Stimulated activated CD4-positive, alpha-beta T cell treated with anti-CD3 and anti-CD28 coated beads, TNF-alpha, amount 100 ng/mL, for 48 hours (primary cell): Measurements from ENCODE around the gene PIK3R5.

ENCODE experiments used
- DNase-seq, 3 donors: peaks; one replicate each; pipeline ENCODE4 v3.0.0-alpha.2; 2020; ENCODE audit warnings: low read depth in 3 of 3

The PIK3R5 gene

GRCh38 chr17:8896641-8897635, 68.6 kb downstream of the PIK3R5 start:
- no peak for DNase-seq

- DNase-seq = no peak
These were observed 69.4 kb downstream of the PIK3R5 start for GRCh38 chr17:8896087-8896486.

GRCh38 chr17:8894673-8895578, 70.6 kb downstream of the PIK3R5 start:
- DNase-seq = peak in 1 of 3 donors; percentile 26

GRCh38 chr17:8894202-8894671, 71.3 kb downstream of the PIK3R5 start:
- DNase-seq = no peak

GRCh38 chr17:8893621-8894201, 71.8 kb downstream of the PIK3R5 start:
- no peak for DNase-seq

DNA sequence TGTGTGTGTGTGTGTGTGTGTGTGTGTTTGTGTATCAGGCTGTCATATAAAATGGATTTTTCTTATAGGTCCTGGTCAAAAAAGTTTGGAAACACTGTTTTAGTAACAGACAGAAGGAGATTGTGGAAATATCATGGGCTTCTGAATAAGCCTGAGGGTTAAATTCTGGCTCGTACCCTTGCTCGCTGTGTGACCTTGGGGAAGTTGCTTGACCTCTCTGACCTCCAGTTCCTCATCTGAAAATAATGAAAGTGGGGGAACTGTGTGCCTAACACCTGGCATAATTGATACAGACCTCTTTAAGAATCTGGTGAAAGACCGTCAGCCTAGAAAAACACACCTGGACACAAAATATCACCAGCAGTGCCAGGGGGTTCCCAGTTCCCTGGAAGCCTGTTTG, 72.4 kb downstream of the PIK3R5 start:
- DNase-seq = no peak

DNA sequence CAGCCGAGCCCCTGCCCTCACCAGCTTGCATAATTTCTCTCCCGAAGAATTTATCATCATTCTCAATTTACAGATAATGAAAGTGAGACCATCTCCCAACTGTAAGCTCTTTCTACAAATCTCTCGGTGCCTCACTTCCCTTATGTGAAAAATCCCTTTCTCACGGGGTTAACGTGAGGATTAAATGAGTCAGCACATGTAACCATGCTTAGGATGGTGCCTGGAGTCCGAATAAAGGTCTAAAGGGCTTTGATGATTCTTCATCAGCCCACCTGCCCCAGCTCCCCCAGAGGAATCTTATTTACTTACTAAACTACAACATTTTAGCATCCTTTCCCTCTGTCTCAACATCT, 73.2 kb downstream of the PIK3R5 start:
- DNase-seq = no peak

GRCh38 chr17:8890671-8891070, 74.8 kb downstream of the PIK3R5 start:
- no peak for DNase-seq

- DNase-seq = no peak
These were observed 75.9 kb downstream of the PIK3R5 start for GRCh38 chr17:8889458-8890210.

GRCh38 chr17:8888704-8889302, 76.7 kb downstream of the PIK3R5 start:
- DNase-seq = no peak

DNA sequence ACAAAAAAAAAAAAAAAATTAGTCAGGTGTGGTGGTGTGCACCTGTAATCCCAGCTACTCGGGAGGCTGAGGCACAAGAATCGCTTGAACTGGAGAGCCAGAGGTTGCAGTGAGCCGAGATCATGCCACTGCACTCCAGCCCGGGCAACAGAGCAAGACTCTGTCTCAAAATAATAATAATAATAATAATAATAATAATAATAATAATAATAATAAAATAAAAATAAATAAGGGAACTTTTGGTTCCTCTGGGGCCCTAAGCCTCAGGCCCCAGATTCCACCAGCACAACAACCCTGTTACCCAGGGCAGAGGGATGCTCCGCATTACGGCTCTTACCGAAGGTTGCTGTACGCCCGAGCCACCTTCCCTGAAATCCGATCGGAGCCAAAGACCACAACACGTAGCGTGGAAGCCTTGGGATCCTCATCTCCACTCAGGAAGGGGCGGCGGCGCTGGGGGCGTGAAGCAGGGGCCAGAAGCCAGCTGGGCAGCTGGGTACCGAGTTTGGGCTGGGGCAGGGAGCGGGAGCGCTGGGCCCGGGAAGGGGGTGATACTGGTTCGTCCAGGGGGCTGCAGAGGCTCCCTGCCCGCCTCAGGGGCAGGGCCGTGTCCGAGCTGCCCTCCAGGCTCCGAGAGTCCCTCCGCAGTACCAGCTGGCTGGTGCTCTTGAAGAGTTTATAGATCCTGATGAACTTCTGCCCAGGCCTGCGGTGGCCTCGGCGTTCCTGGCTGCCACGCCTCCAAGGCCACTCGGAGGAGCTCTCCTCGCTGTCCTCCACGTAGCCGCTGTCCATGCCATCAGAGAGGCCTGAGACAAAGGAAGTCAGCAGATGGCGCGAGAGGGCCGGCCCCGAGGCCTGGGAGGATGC, 77.4 kb downstream of the PIK3R5 start:
- DNase-seq = no peak

- DNase-seq = no peak
These were observed 78.2 kb downstream of the PIK3R5 start for GRCh38 chr17:8887301-8887700.

GRCh38 chr17:8885967-8886684, 79.4 kb downstream of the PIK3R5 start:
- DNase-seq = no peak

DNA sequence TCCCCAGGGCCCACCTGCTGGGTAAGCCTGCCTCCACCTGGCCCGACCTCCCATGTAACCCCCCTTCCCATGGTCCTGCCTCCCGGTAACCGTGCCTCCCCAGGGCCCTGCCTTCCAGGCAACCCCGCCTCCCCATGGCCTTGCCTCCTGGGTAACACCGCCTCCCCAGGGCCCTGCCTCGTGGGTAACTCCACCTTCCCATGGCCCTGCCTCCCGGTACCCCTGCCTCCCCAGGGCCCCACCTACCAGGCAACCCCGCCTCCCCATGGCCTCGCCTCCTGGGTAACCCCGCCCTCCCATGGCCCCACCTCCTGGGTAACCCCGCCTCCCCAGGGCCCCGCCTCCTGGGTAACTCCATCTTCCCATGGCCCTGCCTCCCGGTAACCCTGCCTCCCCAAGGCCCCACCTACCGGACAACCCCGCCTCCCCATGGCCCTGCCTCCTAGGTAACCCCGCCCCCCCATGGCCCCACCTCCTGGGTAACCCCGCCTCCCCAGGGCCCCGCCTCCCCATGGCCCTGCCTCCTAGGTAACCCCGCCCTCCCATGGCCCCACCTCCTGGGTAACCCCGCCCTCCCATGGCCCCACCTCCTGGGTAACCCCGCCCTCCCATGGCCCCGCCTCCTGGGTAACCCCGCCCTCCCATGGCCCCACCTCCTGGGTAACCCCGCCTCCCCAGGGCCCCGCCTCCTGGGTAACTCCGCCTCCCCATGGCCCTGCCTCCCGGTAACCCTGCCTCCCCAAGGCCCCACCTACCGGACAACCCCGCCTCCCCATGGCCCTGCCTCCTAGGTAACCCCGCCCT, 80.1 kb downstream of the PIK3R5 start:
- DNase-seq = peak; percentile 36 to 57 (median 44)

GRCh38 chr17:8884336-8884990, 81.0 kb downstream of the PIK3R5 start:
- no peak for DNase-seq

DNA sequence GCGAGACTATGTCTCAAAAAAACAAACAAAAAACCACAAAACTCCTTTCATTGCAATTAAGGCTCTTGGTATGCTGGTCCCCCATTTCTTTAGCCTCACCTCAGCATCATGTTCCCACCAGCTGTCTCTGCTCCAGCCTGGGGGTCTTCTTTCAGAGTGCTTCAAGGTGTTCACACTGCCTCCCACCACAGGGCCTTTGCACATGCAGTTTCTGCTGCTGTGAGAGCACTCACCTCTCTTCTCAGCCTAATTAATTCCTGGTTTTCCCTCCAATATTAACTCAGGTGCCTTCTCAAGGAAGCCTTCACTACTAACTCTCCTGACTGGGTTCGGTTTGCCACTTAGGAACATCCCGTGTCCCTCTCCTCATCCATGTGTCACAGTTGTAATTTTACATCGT, 82.2 kb downstream of the PIK3R5 start:
- no peak for DNase-seq

DNA sequence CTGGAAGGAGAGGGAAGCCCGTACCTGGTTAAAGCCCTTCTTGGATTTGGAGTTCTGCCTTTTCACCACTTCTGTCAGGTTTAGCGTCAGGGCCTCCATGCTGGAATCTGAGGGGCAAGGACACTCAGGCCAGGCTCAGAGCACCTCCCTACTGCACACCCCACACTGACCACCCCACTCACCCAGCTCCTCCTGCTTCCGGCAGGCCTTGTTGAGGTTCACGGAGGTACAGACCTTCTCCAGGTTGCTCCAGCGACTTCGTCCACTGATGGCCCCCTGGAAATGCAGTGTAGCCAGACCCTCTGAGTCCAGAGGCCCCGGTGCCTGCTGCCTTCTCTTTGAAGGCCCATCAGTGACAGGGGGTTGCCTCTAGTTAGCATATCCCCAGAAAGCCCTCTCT, 83.9 kb downstream of the PIK3R5 start:
- no peak for DNase-seq

GRCh38 chr17:8880466-8880865, 85.0 kb downstream of the PIK3R5 start:
- DNase-seq = no peak
